Type B pancreatic cell (in vitro differentiated cells): ENCODE data around the gene INPP4B. TPM values are rescaled to one million over a fixed set of nuclear protein-coding genes. Genes with fewer than 3 reads are reported as not detected.

Experiments
- DNase-seq: peaks from one replicate; pipeline ENCODE4 v3.0.0; 2021; ENCODE audit warnings: mixed read lengths; ENCODE audit not compliant: unreplicated experiment; ENCODE audit errors: extremely low spot score
- H3K27ac Mint-ChIP-seq: 2 replicates; pipeline ENCODE4 v1.8.0; 2021; ENCODE audit warnings: mild to moderate bottlenecking, mixed read lengths
- H3K27me3 Mint-ChIP-seq: 2 replicates; pipeline ENCODE4 v1.8.0; 2021; ENCODE audit warnings: mixed read lengths
- H3K36me3 Mint-ChIP-seq: 2 replicates; pipeline ENCODE4 v1.8.0; 2021; ENCODE audit warnings: mixed read lengths
- H3K4me1 Mint-ChIP-seq: one replicate; pipeline ENCODE4 v1.8.0; 2021; ENCODE audit warnings: mixed read lengths; ENCODE audit not compliant: unreplicated experiment
- H3K4me3 Mint-ChIP-seq: 2 replicates; pipeline ENCODE4 v1.8.0; 2021; ENCODE audit warnings: mild to moderate bottlenecking, mixed read lengths
- H3K9me3 Mint-ChIP-seq: 2 replicates; pipeline ENCODE4 v1.8.0; 2021; ENCODE audit warnings: mixed read lengths
- CTCF ChIP-seq: fragments of 200-600 bp; sonication (generic); conservative IDR thresholded peaks from 2 replicates; pipeline ENCODE4 v1.5.0; 2021; ENCODE audit warnings: antibody characterized with exemption, mild to moderate bottlenecking
- total RNA-seq: library from RNA; stranded (reverse); gene quantifications from 2 replicates; pipeline ENCODE4 v1.2.1, GENCODE V29; 2021; ENCODE audit warnings: low replicate concordance

Gene INPP4B
- total RNA-seq, 1 donor from 2014 or later = 9.0 TPM

- no peak for TF ChIP-seq CTCF
- Mint-ChIP-seq H3K4me1 (peaks cover 22% of the 10 kb centered on the region), H3K4me3 (no peak overlapping the region), H3K27ac (no peak overlapping the region), H3K9me3 (no peaks in the 10 kb centered on the region), H3K27me3 (no peaks in the 10 kb centered on the region), H3K36me3 (peaks cover 3% of the 10 kb centered on the region)
- DNase-seq = no peak
Measured at GRCh38 chr4:142363686-142364085, 482.4 kb downstream of the INPP4B start.

- H3K27ac Mint-ChIP-seq = no peak overlapping the region
- no peak for DNase-seq
- no peaks in the 10 kb centered on the region for H3K27me3 Mint-ChIP-seq
Measured at GRCh38 chr4:142361981-142362380, 484.1 kb downstream of the INPP4B start.

GRCh38 chr4:142360657-142361056 is 485.4 kb downstream of the INPP4B start:
- TF ChIP-seq CTCF = no peak
- H3K4me1 Mint-ChIP-seq = peaks cover 14% of the 10 kb centered on the region
- DNase-seq = no peak
- no peak overlapping the region for H3K27ac Mint-ChIP-seq
- H3K4me3 Mint-ChIP-seq = no peak overlapping the region
- no peaks in the 10 kb centered on the region for H3K9me3 Mint-ChIP-seq
- no peaks in the 10 kb centered on the region for H3K36me3 Mint-ChIP-seq
- no peaks in the 10 kb centered on the region for H3K27me3 Mint-ChIP-seq

More at GRCh38 chr4:142361981-142362380, 484.1 kb downstream of the INPP4B start:
- Mint-ChIP-seq H3K4me1 (peaks cover 17% of the 10 kb centered on the region), H3K9me3 (no peaks in the 10 kb centered on the region), H3K4me3 (no peak overlapping the region), H3K36me3 (no peaks in the 10 kb centered on the region)
- no peak for TF ChIP-seq CTCF

GRCh38 chr4:142358656-142359055 is 487.4 kb downstream of the INPP4B start:
- H3K27me3 Mint-ChIP-seq = no peaks in the 10 kb centered on the region

GRCh38 chr4:142356801-142357200 is 489.3 kb downstream of the INPP4B start:
- Mint-ChIP-seq H3K4me3 (no peak overlapping the region), H3K27me3 (no peaks in the 10 kb centered on the region), H3K4me1 (peaks cover 12% of the 10 kb centered on the region), H3K27ac (no peak overlapping the region), H3K36me3 (no peaks in the 10 kb centered on the region), H3K9me3 (no peaks in the 10 kb centered on the region)
- DNase-seq = no peak
- TF ChIP-seq CTCF = no peak

More at GRCh38 chr4:142358656-142359055, 487.4 kb downstream of the INPP4B start:
- peaks cover 12% of the 10 kb centered on the region for H3K4me1 Mint-ChIP-seq
- no peaks in the 10 kb centered on the region for H3K9me3 Mint-ChIP-seq
- no peak for DNase-seq
- H3K27ac Mint-ChIP-seq = no peak overlapping the region
- no peak overlapping the region for H3K4me3 Mint-ChIP-seq
- H3K36me3 Mint-ChIP-seq = no peaks in the 10 kb centered on the region
- TF ChIP-seq CTCF = no peak

- Mint-ChIP-seq H3K27ac (no peak overlapping the region), H3K27me3 (no peaks in the 10 kb centered on the region), H3K4me3 (no peak overlapping the region), H3K36me3 (no peaks in the 10 kb centered on the region), H3K4me1 (peaks cover 12% of the 10 kb centered on the region), H3K9me3 (no peaks in the 10 kb centered on the region)
- no peak for DNase-seq
- TF ChIP-seq CTCF = no peak
Measured at GRCh38 chr4:142356118-142356759, 489.9 kb downstream of the INPP4B start.
